ENCODE measurements around the gene ACOXL.

ACOXL gene

GRCh38 chr2:111106706-111107105, 374.3 kb downstream of the ACOXL start:
- TF ChIP-seq CTCF (IDR thresholded peaks at IDR 0.05), result no peak

- no peak for TF ChIP-seq CTCF (IDR thresholded peaks at IDR 0.05)
Observed at GRCh38 chr2:111108745-111109271, 376.4 kb downstream of the ACOXL start.

- no peak for TF ChIP-seq CTCF (IDR thresholded peaks at IDR 0.05)
Observed at GRCh38 chr2:111111101-111111755, 378.9 kb downstream of the ACOXL start.

- no peak for TF ChIP-seq CTCF (IDR thresholded peaks at IDR 0.05)
Observed at GRCh38 chr2:111113838-111114237, 381.5 kb downstream of the ACOXL start.

- TF ChIP-seq CTCF (IDR thresholded peaks at IDR 0.05), result no peak
Observed at GRCh38 chr2:111116011-111116746, 383.8 kb downstream of the ACOXL start.

GRCh38 chr2:111116843-111117597, 384.6 kb downstream of the ACOXL start:
- peak; percentile 73 for TF ChIP-seq CTCF (IDR thresholded peaks at IDR 0.05)

GRCh38 chr2:111117598-111118480, 385.5 kb downstream of the ACOXL start:
- TF ChIP-seq CTCF (IDR thresholded peaks at IDR 0.05), result no peak

Measured in LNCAP (cell line).